GM12874 (cell line): ENCODE data around the gene THAP9.

Experiments used
- TF ChIP-seq, protein P1 (sequence below): IDR thresholded peaks from 2 replicates; pipeline ENCODE4 v1.5.1; 2011; ENCODE audit warnings: low read depth, mild to moderate bottlenecking, control low read depth, low read length, moderate library complexity; ENCODE audit not compliant: insufficient read depth

The THAP9 gene

DNA sequence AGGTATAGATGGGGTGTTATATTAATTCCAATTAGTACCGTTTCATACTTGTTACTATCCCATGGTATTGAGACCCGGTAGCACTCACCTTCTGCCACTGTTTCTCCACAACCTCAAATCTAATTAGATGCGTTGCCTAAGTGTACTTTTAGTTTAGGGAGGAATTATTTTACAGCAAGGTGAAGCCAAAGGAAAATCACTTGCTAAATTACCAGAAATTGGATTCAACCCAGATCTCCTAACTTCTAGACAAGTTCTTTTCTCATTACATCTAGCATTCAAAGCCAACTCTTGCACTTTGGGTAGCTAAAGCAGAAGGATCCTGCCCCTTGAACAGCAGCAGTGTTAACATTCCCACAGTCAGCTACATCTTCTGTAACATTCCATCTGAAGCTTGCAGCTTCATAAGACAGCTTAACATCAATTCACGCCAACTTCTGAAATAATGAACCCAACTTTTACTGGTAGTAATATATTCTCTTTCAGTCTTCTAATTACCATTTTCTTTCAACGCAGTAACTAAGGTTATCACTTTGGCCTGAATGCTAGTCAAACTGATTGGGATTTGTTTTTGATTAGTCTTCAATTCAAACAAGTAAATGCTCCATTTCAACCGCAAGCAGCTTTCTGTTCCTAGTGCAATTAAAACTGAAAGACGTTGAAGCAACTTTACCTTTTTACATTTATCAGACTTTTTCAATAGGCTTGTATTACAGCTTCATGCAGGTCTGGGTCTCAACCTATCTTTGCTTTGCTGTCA, 8.6 kb upstream of the THAP9 start:
- TF ChIP-seq, protein P1, sequence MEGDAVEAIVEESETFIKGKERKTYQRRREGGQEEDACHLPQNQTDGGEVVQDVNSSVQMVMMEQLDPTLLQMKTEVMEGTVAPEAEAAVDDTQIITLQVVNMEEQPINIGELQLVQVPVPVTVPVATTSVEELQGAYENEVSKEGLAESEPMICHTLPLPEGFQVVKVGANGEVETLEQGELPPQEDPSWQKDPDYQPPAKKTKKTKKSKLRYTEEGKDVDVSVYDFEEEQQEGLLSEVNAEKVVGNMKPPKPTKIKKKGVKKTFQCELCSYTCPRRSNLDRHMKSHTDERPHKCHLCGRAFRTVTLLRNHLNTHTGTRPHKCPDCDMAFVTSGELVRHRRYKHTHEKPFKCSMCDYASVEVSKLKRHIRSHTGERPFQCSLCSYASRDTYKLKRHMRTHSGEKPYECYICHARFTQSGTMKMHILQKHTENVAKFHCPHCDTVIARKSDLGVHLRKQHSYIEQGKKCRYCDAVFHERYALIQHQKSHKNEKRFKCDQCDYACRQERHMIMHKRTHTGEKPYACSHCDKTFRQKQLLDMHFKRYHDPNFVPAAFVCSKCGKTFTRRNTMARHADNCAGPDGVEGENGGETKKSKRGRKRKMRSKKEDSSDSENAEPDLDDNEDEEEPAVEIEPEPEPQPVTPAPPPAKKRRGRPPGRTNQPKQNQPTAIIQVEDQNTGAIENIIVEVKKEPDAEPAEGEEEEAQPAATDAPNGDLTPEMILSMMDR, result no peak

DNA sequence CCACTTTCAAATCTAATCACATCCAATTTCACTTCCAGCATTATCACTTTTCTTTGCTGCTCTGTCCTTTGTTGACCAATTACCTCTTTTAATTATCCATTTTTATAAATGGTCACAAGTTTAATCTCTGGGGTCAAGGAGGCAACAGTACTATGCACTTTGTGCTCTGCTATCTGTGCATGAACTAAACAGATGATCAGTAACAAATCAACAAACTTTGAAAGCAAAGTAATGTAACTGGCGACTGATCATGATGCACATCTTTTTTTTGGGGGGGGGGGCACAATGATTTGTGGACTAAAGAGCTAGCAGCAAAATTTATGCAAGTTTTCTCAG, 8.1 kb upstream of the THAP9 start:
- TF ChIP-seq, protein P1, result no peak

DNA sequence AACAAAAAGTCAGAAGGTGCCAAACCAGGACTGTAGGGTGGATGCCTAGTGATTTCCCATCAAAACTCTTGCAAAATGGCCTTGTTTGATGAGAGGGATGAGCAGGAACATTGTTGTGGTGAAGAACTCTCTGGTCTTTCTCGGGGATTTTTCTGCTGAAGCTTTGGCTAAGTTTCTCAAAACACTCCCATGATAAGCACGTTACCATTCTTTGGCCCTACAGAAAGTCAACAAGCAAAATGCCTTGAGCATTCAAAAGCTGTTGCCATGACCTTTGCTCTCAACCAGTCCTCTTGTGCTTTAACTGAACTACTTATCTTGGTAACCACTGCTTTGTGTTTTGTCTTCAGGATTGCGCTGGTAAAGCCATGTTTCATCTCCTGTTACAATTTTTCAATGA, 6.6 kb upstream of the THAP9 start:
- TF ChIP-seq, protein P1, result no peak

DNA sequence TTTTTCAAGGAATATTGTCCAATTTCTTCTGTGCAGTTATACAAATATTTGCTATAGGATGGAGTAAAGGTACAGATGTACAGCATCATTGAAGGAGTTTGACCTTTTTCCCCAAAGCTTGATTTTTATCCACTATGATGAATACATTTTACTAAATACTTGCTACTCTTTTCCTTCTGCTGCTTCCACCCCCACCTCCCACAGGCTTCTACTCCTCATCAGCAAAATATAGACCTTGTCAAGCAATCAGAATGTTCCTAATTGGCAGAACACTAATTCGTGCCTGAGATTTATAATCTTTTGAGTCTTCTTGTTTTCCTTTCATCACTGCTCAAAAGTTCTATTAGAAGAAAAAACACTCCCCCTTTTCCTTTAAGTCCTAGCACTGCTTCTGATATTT, 3.8 kb upstream of the THAP9 start:
- TF ChIP-seq, protein P1, result no peak

DNA sequence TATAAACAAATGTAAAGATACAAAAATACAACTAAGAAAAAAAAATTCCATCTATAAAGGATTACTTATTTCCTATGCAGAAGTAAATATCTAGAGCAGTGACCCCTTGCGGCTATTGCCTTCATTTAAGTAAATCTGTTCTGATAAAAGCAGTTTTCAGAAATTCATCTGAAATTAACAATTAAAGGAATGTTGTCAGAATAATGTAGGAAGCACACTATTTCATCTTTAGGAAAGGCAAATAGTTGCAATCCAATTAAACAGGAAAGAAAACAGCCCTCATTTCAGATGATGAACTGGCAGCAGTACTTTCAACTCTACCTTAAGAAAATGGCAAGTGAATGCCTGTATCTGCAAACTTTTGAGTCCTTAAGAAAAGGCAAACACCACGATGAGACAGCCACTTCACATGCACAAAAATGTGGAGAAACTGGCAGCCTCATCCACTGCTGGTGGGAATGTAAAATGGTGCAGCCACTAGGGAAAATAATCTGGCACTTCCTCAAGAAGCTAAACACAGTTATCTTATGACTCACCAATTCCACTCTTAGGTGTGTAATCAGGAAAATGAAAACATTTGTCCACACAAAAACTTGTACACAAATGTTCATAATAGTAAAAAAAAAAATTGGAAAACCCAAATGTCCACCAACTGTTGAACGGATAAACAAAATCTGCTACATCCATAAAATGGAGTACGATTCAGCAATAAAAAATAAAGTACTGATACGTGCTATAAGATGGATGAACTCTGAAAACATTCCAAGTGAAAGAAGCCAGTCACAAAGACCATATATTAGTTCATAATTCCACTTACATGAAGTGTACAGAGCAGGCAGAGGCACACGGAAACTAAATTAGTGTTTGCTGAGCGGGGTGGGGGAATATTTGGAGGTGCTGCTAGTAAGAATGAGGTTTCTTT, 2.0 kb upstream of the THAP9 start:
- TF ChIP-seq, protein P1, result no peak

DNA sequence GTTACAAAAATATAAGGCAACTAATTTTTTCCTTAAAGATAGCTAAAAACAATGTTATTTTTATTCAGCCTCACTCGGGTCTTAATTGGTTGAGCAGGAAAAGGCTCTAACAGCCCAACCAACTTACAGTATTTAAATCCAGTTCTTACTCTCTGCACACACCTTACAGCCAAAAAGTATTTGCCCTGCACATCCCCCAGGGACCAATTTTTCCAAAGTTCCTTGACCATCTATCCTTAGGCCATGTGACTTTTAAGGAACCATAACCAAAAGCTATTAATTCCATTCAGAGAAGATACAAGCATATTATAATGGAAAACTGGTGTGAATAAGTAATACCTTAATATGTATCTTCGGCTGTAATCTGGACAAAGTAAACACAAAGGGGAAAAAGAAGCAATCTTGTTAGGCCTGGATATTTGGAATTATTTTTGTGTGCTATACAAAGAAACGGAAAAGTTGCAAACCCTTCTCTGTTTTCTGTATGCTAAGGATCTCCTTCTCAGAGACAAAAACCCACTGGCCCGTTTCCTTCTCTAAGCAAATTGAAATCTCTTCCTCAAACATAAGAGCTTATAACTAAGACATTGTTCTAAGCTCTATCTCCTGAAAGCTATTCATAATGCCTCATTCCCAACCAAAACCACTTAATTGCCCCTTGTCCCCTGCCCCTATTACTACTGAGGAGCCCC, 1.0 kb upstream of the THAP9 start:
- TF ChIP-seq, protein P1, result no peak

DNA sequence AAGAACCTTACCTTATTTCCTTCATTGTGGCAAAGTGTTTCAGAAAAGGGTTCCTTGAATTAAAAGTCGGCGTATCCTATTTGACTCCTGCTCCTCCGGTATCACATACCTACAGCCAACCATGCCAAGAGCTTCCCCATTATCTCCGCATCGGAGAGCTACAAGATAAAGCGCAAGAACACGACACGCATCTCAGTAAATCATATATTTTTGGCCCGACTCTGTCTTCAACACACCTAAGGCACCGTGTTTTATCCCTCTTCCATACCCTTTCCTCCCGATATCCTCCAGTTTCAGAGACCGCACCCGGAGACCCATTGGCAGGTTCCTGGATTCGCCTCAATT, 497 bp upstream of the THAP9 start:
- TF ChIP-seq, protein P1, result no peak
